OCI-LY1 (cell line): ENCODE data around the gene PDE3B.
A peak's percentile ranks its signal among the peaks of the same experiment; 100 is the strongest.
"Not testable (repeated sequence)": the region's sequence is repeated elsewhere in the genome, so short reads cannot be mapped to it uniquely, and the experiment has no call there.

ENCODE experiments used
- H2AFZ ChIP-seq: fragments of 200-600 bp; sonication (generic), shearing (Covaris generic); 2 replicates; pipeline ENCODE4 v1.6.0; 2014; ENCODE audit warnings: antibody characterized with exemption, mild to moderate bottlenecking, low read length
- H3F3A ChIP-seq: fragments of 200-600 bp; sonication (generic), shearing (Covaris generic); 2 replicates; pipeline ENCODE4 v1.6.0; 2014; ENCODE audit warnings: mild to moderate bottlenecking, antibody characterized with exemption, low read length, moderate library complexity; ENCODE audit not compliant: insufficient read depth
- H3K27ac ChIP-seq: fragments of 200-600 bp; sonication (generic); 2 replicates; pipeline ENCODE4 v1.5.1; 2014; ENCODE audit warnings: low read length, mixed run types, mild to moderate bottlenecking, low read depth; ENCODE audit not compliant: poor library complexity, severe bottlenecking
- H3K27me3 ChIP-seq: fragments of 200-600 bp; sonication (generic); 2 replicates; pipeline ENCODE4 v1.6.0; 2014; ENCODE audit warnings: antibody characterized with exemption, mild to moderate bottlenecking, low read length, moderate library complexity; ENCODE audit not compliant: insufficient read depth
- H3K36me3 ChIP-seq: fragments of 200-600 bp; sonication (generic); 2 replicates; pipeline ENCODE4 v1.6.1; 2014; ENCODE audit warnings: mild to moderate bottlenecking, antibody characterized with exemption, low read length, moderate library complexity, mixed read lengths; ENCODE audit not compliant: insufficient read depth
- H3K4me1 ChIP-seq: fragments of 200-600 bp; sonication (generic); 2 replicates; pipeline ENCODE4 v1.5.1; 2014; ENCODE audit warnings: mild to moderate bottlenecking, low read length, moderate library complexity; ENCODE audit not compliant: insufficient read depth, severe bottlenecking
- H3K4me2 ChIP-seq: fragments of 200-600 bp; sonication (generic), shearing (Covaris generic); 2 replicates; pipeline ENCODE4 v1.6.1; 2014; ENCODE audit warnings: low read length
- H3K4me3 ChIP-seq: fragments of 200-600 bp; sonication (generic); 2 replicates; pipeline ENCODE4 v1.5.1; 2014; ENCODE audit warnings: low read length, low read depth, mild to moderate bottlenecking, mixed read lengths; ENCODE audit not compliant: poor library complexity, severe bottlenecking
- H3K79me2 ChIP-seq: fragments of 200-600 bp; shearing (Covaris generic); 2 replicates; pipeline ENCODE4 v1.6.1; 2016; ENCODE audit warnings: mixed run types, low read length, mixed read lengths; ENCODE audit not compliant: insufficient read depth
- H3K9ac ChIP-seq: fragments of 200-600 bp; sonication (generic), shearing (Covaris generic); 2 replicates; pipeline ENCODE4 v1.6.1; 2014; ENCODE audit warnings: mild to moderate bottlenecking, low read length, mixed read lengths
- H3K9me2 ChIP-seq: fragments of 200-600 bp; sonication (generic), shearing (Covaris generic); 2 replicates; pipeline ENCODE4 v1.6.1; 2014; ENCODE audit warnings: low read depth, mild to moderate bottlenecking, low read length, mixed read lengths
- H3K9me3 ChIP-seq: fragments of 200-600 bp; shearing (Covaris generic); 2 replicates; pipeline ENCODE4 v1.6.1; 2014; ENCODE audit warnings: low read length, mixed read lengths
- H4K20me1 ChIP-seq: fragments of 200-600 bp; sonication (generic), shearing (Covaris generic); 2 replicates; pipeline ENCODE4 v1.6.0; 2016; ENCODE audit warnings: mild to moderate bottlenecking, low read length; ENCODE audit not compliant: insufficient read depth
- CTCF ChIP-seq: fragments of 200-600 bp; sonication (generic), shearing (Covaris generic); IDR thresholded peaks from 2 replicates; pipeline ENCODE4 v1.5.1; 2017; ENCODE audit warnings: mild to moderate bottlenecking, antibody characterized with exemption, low read length, moderate library complexity, mixed read lengths
- EZH2 ChIP-seq: fragments of 200-600 bp; sonication (generic), shearing (Covaris generic); IDR thresholded peaks from 2 replicates; pipeline ENCODE4 v1.8.0; 2017; ENCODE audit warnings: borderline replicate concordance, mixed run types, mild to moderate bottlenecking, antibody characterized with exemption, low read length, moderate library complexity, mixed read lengths

PDE3B gene

DNA sequence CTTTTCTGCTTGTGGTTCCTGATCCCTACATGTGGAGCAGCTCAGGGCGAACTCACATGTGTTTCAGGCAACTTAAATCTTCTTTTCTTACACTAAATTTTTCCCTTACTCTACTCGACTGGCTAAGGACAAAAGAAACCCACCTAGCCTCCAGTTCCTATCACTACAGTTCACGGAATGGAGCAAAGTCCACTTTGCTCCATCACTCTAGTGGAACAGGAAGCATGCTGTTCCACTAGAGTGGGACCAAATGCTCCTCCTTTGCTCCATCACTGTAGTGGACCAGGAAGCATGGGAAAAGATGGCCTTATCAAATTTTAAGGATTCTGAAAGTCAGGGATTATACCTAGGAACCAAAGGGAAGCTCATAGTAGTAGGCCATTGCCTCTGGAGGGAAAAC, 36.1 kb downstream of the PDE3B start:
- Histone ChIP-seq H3K9me3 (peaks cover 9% of the 10 kb centered on the region; the same call in 1 of the 2 replicates), H3K27me3 (no peaks in the 10 kb centered on the region), H2AFZ (no peak overlapping the region), H3K27ac (no peak overlapping the region), H3K4me2 (no peak overlapping the region), H3K4me1 (no peaks in the 10 kb centered on the region), H4K20me1 (no peaks in the 10 kb centered on the region), H3K9ac (no peak overlapping the region), H3F3A (no peaks in the 10 kb centered on the region), H3K79me2 (no peaks in the 10 kb centered on the region), H3K4me3 (no peak overlapping the region), H3K36me3 (no peaks in the 10 kb centered on the region), H3K9me2 (no peaks in the 10 kb centered on the region)
- TF ChIP-seq CTCF, result no peak
- no peak for TF ChIP-seq EZH2

DNA sequence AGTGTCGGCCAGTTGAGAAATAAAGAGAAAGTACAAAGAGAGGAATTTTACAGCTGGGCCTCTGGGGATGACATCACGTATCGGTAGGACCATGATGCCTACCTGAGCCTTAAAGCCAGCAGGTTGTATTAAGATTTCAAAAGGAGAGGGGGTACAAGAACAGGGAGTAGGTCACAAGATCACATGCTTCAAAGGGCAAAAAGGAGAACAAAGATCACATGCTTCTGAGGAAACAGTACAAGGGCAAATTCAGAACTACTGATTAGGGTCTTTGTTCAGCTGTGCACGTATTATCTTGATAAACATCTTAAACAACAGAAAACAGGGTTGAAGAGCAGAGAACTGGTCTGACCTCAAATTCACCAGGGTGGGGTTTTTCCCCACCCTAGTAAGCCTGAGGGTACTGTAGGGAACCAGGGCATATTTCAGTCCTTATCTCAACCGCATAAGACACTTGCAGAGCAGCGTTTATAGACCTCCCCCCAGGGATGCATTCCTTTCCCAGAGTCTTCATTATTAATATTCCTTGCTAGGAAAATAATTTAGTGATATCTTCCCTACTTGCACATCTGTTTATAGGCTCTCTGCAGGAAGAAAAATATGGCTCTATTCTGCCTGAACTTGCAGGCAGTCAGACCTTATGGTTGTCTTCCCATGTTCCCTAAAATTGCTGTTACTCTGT, 40.8 kb downstream of the PDE3B start:
- H3K4me1 ChIP-seq, H3K36me3 ChIP-seq, H3K27me3 ChIP-seq, H3K9me3 ChIP-seq, H4K20me1 ChIP-seq, H3K9ac ChIP-seq, H3F3A ChIP-seq, H3K79me2 ChIP-seq, H3K27ac ChIP-seq, H3K4me2 ChIP-seq, H3K9me2 ChIP-seq, H3K4me3 ChIP-seq: not testable (repeated sequence)
- peak overlapping the region; percentile 86; the same call in 1 of the 2 replicates for H2AFZ ChIP-seq

GRCh38 chr11:14687456-14687855, 43.9 kb downstream of the PDE3B start:
- H3K27ac ChIP-seq, result no peak overlapping the region
- TF ChIP-seq EZH2 (no peak), CTCF (no peak)
- no peaks in the 10 kb centered on the region for H3K27me3 ChIP-seq
- no peak overlapping the region for H3K9ac ChIP-seq
- peak overlapping the region; percentile 61; the same call in 1 of the 2 replicates for H2AFZ ChIP-seq
- H4K20me1 ChIP-seq, result no peaks in the 10 kb centered on the region
- H3F3A ChIP-seq, result no peaks in the 10 kb centered on the region
- H3K36me3 ChIP-seq, result no peaks in the 10 kb centered on the region
- 0 out of 2 replicates have a peak, but pooled peaks cover 6% of the 10 kb centered on the region for H3K9me3 ChIP-seq
- H3K4me3 ChIP-seq, result no peak overlapping the region
- peaks cover 4% of the 10 kb centered on the region for H3K4me1 ChIP-seq
- no peaks in the 10 kb centered on the region for H3K79me2 ChIP-seq
- H3K4me2 ChIP-seq, result no peak overlapping the region
- H3K9me2 ChIP-seq, result no peaks in the 10 kb centered on the region
